ENCODE measurements around the gene TAF11.

The TAF11 gene

DNA sequence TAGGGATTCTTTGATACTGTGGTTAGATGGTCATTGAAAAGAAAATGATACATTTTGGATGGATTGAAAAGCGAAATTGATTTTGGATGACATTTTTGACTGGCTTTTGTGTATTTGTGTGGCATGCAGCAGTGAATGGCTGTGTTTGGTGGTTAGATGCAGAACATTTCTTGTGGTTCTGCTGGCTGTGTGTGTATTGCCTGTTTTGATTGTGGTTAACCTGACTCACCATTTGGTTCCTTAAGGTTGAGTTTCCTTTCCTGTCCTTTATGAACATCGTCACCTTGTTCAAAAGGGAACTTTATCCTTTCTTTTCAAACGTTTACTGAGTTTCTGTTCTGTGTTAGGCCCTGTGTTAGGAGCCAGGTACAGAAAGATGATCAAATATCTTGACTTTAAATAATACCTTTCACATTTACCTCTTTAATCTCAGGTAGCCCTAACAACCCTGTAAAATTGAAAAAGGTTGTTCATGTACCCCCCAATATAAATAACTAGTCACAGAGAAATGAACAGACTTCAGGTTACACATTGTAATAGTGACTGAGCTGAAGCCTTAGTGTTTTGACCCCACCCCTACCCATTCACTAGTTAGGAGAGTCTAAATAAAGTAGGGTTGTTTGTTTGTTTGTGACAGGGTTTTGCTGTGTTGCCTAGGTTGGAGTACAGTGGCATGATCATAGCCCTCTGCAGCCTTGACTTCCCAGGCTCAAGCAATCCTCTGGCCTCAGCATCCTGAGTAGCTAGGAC, 25.0 kb upstream of the TAF11 start:
- TF ChIP-seq, protein P1, sequence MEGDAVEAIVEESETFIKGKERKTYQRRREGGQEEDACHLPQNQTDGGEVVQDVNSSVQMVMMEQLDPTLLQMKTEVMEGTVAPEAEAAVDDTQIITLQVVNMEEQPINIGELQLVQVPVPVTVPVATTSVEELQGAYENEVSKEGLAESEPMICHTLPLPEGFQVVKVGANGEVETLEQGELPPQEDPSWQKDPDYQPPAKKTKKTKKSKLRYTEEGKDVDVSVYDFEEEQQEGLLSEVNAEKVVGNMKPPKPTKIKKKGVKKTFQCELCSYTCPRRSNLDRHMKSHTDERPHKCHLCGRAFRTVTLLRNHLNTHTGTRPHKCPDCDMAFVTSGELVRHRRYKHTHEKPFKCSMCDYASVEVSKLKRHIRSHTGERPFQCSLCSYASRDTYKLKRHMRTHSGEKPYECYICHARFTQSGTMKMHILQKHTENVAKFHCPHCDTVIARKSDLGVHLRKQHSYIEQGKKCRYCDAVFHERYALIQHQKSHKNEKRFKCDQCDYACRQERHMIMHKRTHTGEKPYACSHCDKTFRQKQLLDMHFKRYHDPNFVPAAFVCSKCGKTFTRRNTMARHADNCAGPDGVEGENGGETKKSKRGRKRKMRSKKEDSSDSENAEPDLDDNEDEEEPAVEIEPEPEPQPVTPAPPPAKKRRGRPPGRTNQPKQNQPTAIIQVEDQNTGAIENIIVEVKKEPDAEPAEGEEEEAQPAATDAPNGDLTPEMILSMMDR (IDR thresholded peaks at IDR 0.05; ENCODE audit: low read length) = no peak
- no peak for TF ChIP-seq EZH2 (IDR thresholded peaks at IDR 0.05; ENCODE audit: borderline replicate concordance, low read length)
- Histone ChIP-seq H4K20me1 (ENCODE audit: insufficient read depth, low read length) (no peaks in the 10 kb centered on the region), H3K9ac (ENCODE audit: low read length) (no peak overlapping the region), H3K4me3 (ENCODE audit: low read depth, low read length, poor library complexity, severe bottlenecking) (no peak overlapping the region), H2AFZ (ENCODE audit: low read length) (no peak overlapping the region), H3K27ac (ENCODE audit: low read depth, low read length, poor library complexity, severe bottlenecking) (no peak overlapping the region), H3K79me2 (ENCODE audit: insufficient read depth, low read length) (no peaks in the 10 kb centered on the region), H3K4me2 (ENCODE audit: low read length) (no peak overlapping the region), H3K36me3 (ENCODE audit: insufficient read depth, low read length) (no peaks in the 10 kb centered on the region), H3K9me3 (ENCODE audit: low read length) (no peaks in the 10 kb centered on the region), H3K9me2 (ENCODE audit: low read depth, low read length) (no peaks in the 10 kb centered on the region), H3F3A (ENCODE audit: insufficient read depth, low read length) (no peaks in the 10 kb centered on the region), H3K27me3 (ENCODE audit: insufficient read depth, low read length) (no peaks in the 10 kb centered on the region), H3K4me1 (ENCODE audit: insufficient read depth, low read length, severe bottlenecking) (peaks cover 12% of the 10 kb centered on the region)

DNA sequence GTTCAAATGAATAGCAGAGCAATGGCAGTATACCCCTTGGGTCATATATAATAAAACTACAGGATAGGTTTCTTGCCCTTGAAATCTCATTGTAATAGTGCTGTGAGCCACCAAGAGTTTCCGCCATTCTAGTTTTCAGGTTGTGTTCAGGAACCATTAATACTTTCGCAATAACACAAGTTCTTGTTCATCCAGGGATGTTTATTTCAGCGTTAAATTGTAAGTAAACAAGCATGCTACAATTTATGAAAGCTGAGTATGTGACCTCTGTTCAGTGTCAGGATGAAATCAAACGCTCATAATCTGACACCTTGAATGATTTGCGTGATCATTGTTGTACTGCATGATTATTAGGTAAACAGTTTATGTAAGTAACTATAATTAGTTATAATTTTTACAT, 24.0 kb upstream of the TAF11 start:
- Histone ChIP-seq H3K27ac (ENCODE audit: low read depth, low read length, poor library complexity, severe bottlenecking) (no peak overlapping the region), H3K79me2 (ENCODE audit: insufficient read depth, low read length) (no peaks in the 10 kb centered on the region), H3K9me3 (ENCODE audit: low read length) (no peaks in the 10 kb centered on the region), H3K36me3 (ENCODE audit: insufficient read depth, low read length) (no peaks in the 10 kb centered on the region), H3K27me3 (ENCODE audit: insufficient read depth, low read length) (no peaks in the 10 kb centered on the region), H3K4me3 (ENCODE audit: low read depth, low read length, poor library complexity, severe bottlenecking) (no peak overlapping the region), H3K9me2 (ENCODE audit: low read depth, low read length) (no peaks in the 10 kb centered on the region), H2AFZ (ENCODE audit: low read length) (no peak overlapping the region), H3K9ac (ENCODE audit: low read length) (no peak overlapping the region), H4K20me1 (ENCODE audit: insufficient read depth, low read length) (no peaks in the 10 kb centered on the region), H3K4me2 (ENCODE audit: low read length) (no peak overlapping the region), H3F3A (ENCODE audit: insufficient read depth, low read length) (no peaks in the 10 kb centered on the region), H3K4me1 (ENCODE audit: insufficient read depth, low read length, severe bottlenecking) (peaks cover 12% of the 10 kb centered on the region)
- TF ChIP-seq, protein P1 (IDR thresholded peaks at IDR 0.05; ENCODE audit: low read length) = no peak
- TF ChIP-seq EZH2 (IDR thresholded peaks at IDR 0.05; ENCODE audit: borderline replicate concordance, low read length) = no peak

DNA sequence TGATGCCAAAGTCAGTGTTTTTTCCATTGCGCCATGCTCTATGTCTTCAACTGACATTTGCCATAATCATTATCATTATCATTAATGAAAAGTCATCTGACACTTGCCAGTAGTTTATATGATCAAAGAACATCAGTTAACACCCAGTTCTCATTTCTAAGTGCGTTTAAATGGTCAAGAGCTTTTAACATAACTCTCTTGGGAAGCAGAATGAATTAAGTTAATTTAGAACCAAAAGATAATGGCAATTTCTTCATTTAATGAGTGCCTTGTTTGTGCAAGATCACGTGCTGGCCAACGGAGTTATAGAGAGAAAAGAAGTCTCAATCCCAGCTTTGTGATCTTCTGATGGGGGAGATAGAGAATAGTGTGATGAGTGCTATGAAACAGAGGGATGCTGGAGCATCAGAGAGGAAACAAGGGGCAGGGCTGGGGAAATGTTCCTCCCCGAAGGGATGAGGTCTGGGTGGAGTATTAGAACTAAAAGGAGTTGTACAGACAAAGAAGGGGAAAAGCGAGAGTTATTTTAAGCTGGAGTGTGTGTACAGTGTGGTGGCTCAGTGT, 21.6 kb upstream of the TAF11 start:
- no peaks in the 10 kb centered on the region for H3K9me3 ChIP-seq (ENCODE audit: low read length)
- no peaks in the 10 kb centered on the region for H3K79me2 ChIP-seq (ENCODE audit: insufficient read depth, low read length)
- H3K4me1 ChIP-seq (ENCODE audit: insufficient read depth, low read length, severe bottlenecking) = peaks cover 21% of the 10 kb centered on the region
- no peaks in the 10 kb centered on the region for H3F3A ChIP-seq (ENCODE audit: insufficient read depth, low read length)
- no peak overlapping the region for H3K9ac ChIP-seq (ENCODE audit: low read length)
- TF ChIP-seq EZH2 (IDR thresholded peaks at IDR 0.05; ENCODE audit: borderline replicate concordance, low read length) = no peak
- TF ChIP-seq, protein P1 (IDR thresholded peaks at IDR 0.05; ENCODE audit: low read length) = no peak
- H3K9me2 ChIP-seq (ENCODE audit: low read depth, low read length) = no peaks in the 10 kb centered on the region
- no peak overlapping the region for H3K4me2 ChIP-seq (ENCODE audit: low read length)
- no peaks in the 10 kb centered on the region for H3K27me3 ChIP-seq (ENCODE audit: insufficient read depth, low read length)
- no peaks in the 10 kb centered on the region for H4K20me1 ChIP-seq (ENCODE audit: insufficient read depth, low read length)
- no peak overlapping the region for H3K4me3 ChIP-seq (ENCODE audit: low read depth, low read length, poor library complexity, severe bottlenecking)
- no peak overlapping the region for H2AFZ ChIP-seq (ENCODE audit: low read length)
- no peaks in the 10 kb centered on the region for H3K36me3 ChIP-seq (ENCODE audit: insufficient read depth, low read length)
- no peak overlapping the region for H3K27ac ChIP-seq (ENCODE audit: low read depth, low read length, poor library complexity, severe bottlenecking)
